Esophagus squamous epithelium (tissue), 4 donors: ENCODE results near the gene SYNPO.

Experiments
- CTCF ChIP-seq, 6 experiments: fragments of 450-650 bp in 4 of 6; fragments of 200-600 bp in 2 of 6; sonication (generic) in 2 of 6; IDR thresholded peaks; one replicate each; pipeline ENCODE4 v1.5.1; 2016 to 2019; ENCODE audit warnings: antibody characterized with exemption in 6 of 6, mild to moderate bottlenecking in 4 of 6, moderate library complexity in 4 of 6
- POLR2A ChIP-seq, 4 donors: fragments of 450-650 bp; IDR thresholded peaks; one replicate each; pipeline ENCODE4 v1.6.1; 2017; ENCODE audit warnings: antibody characterized with exemption in 4 of 4, mild to moderate bottlenecking in 4 of 4, moderate library complexity in 3 of 4

- TF ChIP-seq CTCF (IDR thresholded peaks at IDR 0.05): no peak
- no peak for TF ChIP-seq POLR2A (IDR thresholded peaks at IDR 0.05)
Measured at GRCh38 chr5:150659360-150660107, 19.1 kb downstream of the SYNPO start.
